Fibroblast of skin of right biceps (primary cell): Measurements from ENCODE around the gene RPL5.
A peak's percentile ranks its signal among the peaks of the same experiment; 100 is the strongest.

Source experiments
- DNase-seq: peaks from one replicate; pipeline ENCODE4 v3.0.0-alpha.2; 2013

The RPL5 gene

GRCh38 chr1:92858564-92859399 lies 26.9 kb downstream of the RPL5 start:
- DNase-seq: peak; percentile 81

GRCh38 chr1:92859400-92860039 lies 27.7 kb downstream of the RPL5 start:
- DNase-seq: no peak

- DNase-seq: peak; percentile 30
Observed at GRCh38 chr1:92862605-92863004, 30.8 kb downstream of the RPL5 start.

DNA sequence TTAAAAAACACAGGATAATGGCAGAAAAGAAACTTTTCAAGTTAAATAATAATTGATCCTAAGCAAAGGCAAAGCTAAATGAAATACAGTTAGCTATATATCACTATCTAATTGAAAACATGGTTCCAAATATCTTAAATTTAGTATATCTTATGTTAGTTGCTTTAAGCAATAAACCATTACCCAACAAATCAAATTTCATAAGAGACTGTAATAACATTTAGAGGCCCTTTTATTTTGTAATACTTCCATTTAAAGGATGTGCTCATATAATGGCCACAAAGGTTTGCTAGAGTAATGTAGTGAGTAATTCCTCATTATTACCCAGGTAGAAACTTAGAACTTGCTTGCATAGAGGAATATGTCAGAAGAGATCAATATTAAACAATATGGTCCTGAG lies 32.3 kb downstream of the RPL5 start:
- DNase-seq: no peak

DNA sequence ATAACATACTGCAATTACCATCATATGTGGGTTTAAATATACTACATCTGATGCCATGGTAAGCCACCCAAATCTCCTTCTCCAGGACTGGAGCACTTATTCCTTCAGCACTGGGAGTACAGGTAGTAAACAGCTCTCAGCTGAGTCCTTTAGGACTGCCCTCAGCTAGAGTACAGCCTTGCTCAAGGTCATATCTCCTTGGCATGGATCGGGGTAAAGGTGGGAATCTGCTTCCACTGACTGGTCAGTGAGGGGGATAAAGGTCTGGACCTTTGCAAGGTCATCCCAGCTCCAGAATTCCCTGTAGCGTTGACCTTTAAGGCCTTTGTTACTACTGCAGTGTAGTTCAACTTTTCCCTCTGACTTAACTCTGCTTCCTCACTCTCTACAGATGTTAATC lies 38.8 kb downstream of the RPL5 start:
- no peak for DNase-seq

- DNase-seq: no peak
Observed at GRCh38 chr1:92872719-92873118, 40.9 kb downstream of the RPL5 start.

DNA sequence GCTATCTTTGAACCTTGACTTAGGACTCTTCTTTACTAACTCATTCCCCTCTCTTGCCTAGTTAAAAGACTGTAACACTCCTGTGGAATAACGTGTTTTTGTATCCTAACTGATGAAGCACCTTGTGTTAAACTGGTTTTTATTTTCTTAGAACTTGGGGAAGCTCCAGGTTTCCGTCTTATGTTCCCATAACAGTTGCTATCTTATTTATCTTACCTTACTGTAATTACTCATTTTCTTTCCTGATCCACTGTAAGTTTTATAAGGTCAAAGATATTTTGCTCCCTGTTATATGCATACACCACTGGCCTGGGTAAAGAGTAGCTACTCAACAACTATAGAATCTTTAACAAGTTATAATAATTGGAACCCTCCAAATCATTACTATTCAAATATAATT lies 43.1 kb downstream of the RPL5 start:
- no peak for DNase-seq

DNA sequence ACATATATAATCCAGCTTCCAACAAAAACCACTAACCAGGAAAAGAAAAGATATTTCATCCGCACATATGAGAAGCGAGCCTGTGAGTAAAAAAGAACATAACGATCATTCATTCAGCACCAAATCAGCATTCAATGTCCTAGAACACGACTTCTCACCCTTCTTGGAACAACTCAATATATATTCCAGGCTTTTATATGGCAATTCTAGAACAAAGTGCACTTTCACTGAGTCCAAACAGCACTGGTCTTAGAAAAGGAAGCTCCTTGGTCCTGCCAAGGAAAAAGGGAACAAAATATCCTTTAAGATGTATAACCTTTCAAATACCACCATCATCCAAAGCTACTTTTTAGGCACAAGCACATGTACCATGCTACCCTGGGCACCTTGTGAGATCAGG lies 44.5 kb downstream of the RPL5 start:
- no peak for DNase-seq

DNA sequence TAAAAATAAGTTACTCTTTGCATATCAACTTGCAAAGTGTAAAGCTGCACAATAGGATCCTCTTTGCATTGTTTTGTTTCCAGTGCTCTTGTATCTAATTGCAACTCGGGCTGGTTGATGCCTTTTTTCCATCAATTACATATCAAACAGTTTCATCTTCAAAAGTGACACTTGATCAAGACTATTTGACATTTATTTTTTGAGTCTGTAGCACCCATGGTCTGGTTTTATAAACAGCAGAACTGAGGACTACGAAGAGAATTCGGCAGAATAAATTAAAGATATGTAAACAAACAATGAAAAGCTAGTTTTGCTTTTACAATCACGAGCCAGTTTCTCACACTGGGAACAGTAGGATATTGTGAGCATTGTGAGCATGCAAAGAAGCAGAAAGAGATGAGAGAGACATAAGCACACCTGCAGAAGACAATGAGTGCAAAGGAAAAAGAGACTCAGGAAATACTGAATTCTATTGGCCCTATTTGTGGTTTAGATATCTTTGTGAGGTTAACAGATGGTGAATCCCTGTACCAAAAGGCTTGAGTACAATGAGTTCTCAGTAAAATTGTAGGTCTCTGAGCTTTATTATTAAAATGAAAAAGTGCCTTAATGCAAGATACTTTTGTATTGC lies 45.4 kb downstream of the RPL5 start:
- no peak for DNase-seq

DNA sequence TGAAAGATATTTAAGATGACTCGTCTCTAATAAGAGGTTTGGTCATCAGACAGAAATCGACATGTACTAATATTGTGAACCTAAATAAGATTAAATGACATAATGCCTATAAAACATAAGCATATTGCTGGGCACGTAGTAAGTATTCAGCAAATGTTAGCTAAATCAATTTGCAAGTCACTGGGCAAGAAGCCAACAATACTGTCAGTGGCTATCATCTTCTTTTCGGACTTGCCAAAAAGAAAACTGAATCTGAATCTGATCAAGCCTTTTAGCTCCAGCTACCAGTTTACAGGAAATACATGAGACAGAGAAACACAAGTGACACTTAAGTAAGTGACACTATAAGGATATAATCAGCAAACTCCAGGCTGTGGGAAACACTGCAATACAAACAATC lies 46.0 kb downstream of the RPL5 start:
- DNase-seq: peak; percentile 9

DNA sequence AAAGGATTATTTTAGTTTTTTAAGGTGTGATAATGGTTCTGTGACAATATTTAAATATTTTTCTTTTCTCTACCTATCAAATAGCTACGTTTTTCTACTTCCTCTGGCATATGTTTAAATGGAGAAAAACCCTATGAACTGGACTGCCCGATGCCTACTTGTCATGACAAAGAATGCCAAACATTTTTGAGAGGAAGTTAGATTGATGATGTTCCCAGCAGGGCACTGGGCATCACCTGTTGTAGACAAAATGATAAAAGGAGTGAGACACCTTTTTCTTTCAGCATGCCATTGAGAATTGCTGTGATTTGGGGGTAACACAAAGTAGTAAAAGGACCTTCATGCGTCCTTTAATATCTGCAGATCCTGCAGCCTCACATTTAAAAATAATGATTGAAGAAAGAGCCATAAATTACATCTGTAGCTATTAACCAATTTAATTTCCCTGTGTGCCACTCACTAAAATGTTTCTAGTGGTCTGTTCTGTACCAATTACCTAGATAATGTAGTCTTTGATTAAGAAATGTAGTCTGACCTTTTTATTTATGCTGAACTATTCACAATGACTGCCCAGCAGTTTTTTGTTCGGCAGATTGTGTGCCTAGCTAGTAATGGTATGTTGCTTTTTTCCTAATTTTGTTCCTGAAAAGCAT lies 47.6 kb downstream of the RPL5 start:
- no peak for DNase-seq

- DNase-seq: no peak
Observed at GRCh38 chr1:92881391-92881790, 49.6 kb downstream of the RPL5 start.

DNA sequence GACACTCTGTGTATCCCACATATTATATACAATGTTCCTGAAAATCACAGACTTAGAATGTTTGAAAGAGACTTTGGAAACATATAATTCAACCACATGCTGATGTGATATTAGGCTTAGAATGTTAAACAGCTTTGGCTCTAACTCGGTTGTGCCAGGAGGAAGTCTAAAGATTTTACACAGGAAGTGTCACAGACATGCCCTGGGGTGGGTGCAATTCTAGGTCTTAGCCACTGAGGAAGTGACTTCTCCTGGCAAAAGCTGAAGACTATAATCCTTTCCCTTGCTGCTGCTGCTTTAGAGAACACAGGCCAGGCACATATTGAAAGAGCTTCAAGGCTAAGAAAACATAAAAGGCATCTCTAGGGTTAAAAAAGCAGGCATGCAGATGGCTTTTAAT lies 51.0 kb downstream of the RPL5 start:
- DNase-seq: peak; percentile 5

GRCh38 chr1:92883297-92883696 lies 51.5 kb downstream of the RPL5 start:
- DNase-seq: no peak

- DNase-seq: no peak
Observed at GRCh38 chr1:92884195-92884594, 52.4 kb downstream of the RPL5 start.

GRCh38 chr1:92886886-92887419 lies 55.1 kb downstream of the RPL5 start:
- DNase-seq: no peak

DNA sequence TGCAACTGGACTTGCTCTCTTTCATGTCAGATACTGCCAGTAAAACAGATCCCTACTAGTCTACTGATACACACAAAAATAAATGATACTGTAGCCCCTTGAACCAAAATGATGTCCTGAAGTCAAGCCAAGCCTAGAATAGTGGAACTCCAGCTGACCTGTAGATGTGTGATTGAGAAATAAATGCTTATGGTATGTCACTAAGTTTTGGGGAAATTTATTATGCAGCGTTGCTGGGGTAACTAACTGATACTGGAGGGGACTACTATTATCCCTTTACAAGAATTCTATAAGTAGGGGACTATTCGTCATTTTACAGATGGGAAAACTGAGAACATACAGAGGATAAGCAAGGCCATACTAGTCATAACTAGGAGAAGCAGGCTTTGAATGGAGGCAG lies 55.6 kb downstream of the RPL5 start:
- no peak for DNase-seq
